Left renal pelvis (tissue), 4 donors: ENCODE results near the gene GINS1. TPM values are rescaled to one million over a fixed set of nuclear protein-coding genes. Genes with fewer than 3 reads are reported as not detected.

Experiments
- DNase-seq, 4 donors: peaks; one replicate each; pipeline ENCODE4 v3.0.0-alpha.2; 2013; ENCODE audit warnings: low read depth in 4 of 4, low spot score in 3 of 4
- polyA plus RNA-seq, 4 donors: library from polyadenylated mRNA; unstranded; fragments of 120-200 nt; gene quantifications; one replicate each; pipeline ENCODE4 v1.2.1, GENCODE V29; 2013; ENCODE audit not compliant: insufficient read length in 4 of 4

The GINS1 gene
- polyA plus RNA-seq, result 10 to 100 TPM; 11.6 to 21.4 (median 19.7) TPM

- peak; percentile 81 to 88 (median 87) for DNase-seq
Observed at GRCh38 chr20:25407311-25408169, at the start of gene GINS1. GINS1 (plus strand) TSS chr20:25407673; CDS start chr20:25407821, 148 bp downstream.

GRCh38 chr20:25360631-25361286, 46.7 kb upstream of the GINS1 start:
- no peak for DNase-seq

- no peak for DNase-seq
Observed at GRCh38 chr20:25361287-25361683, 46.2 kb upstream of the GINS1 start.

- DNase-seq, result no peak
Observed at GRCh38 chr20:25364180-25364788, 43.2 kb upstream of the GINS1 start.

- no peak for DNase-seq
Observed at GRCh38 chr20:25364879-25365699, 42.4 kb upstream of the GINS1 start.

GRCh38 chr20:25368526-25368925, 38.9 kb upstream of the GINS1 start:
- no peak for DNase-seq

GRCh38 chr20:25368976-25369375, 38.5 kb upstream of the GINS1 start:
- DNase-seq, result no peak

GRCh38 chr20:25369529-25369928, 37.9 kb upstream of the GINS1 start:
- DNase-seq, result no peak

GRCh38 chr20:25369971-25370370, 37.5 kb upstream of the GINS1 start:
- DNase-seq, result no peak

GRCh38 chr20:25372584-25373336, 34.7 kb upstream of the GINS1 start:
- no peak for DNase-seq

- no peak for DNase-seq
Observed at GRCh38 chr20:25374842-25375241, 32.6 kb upstream of the GINS1 start.

GRCh38 chr20:25376236-25376635, 31.2 kb upstream of the GINS1 start:
- no peak for DNase-seq

GRCh38 chr20:25376886-25377285, 30.6 kb upstream of the GINS1 start:
- no peak for DNase-seq

- DNase-seq, result no peak
Observed at GRCh38 chr20:25378189-25378883, 29.1 kb upstream of the GINS1 start.

- DNase-seq, result no peak
Observed at GRCh38 chr20:25378884-25379733, 28.4 kb upstream of the GINS1 start.

- DNase-seq, result no peak
Observed at GRCh38 chr20:25380945-25381614, 26.4 kb upstream of the GINS1 start.

- no peak for DNase-seq
Observed at GRCh38 chr20:25382704-25383370, 24.6 kb upstream of the GINS1 start.
